ENCODE results near the gene IL4. TPM values are rescaled to one million over a fixed set of nuclear protein-coding genes. Genes with fewer than 3 reads are reported as not detected.

The IL4 gene
- total RNA-seq, 2 experiments from 2014 or later = not detected

GRCh38 chr5:132671000-132671399 is 2.8 kb upstream of the IL4 start:
- Histone ChIP-seq H3K9me3 (ENCODE audit: control insufficient read depth in 1 of 2, insufficient read depth in 1 of 2, low read length in 2 of 2) (peaks cover 0 to 3% of the 10 kb centered on the region in 2 experiments), H3K27ac (ENCODE audit: low read depth in 1 of 2, low read length in 2 of 2) (no peak overlapping the region), H3K4me3 (ENCODE audit: low read length) (no peak overlapping the region), H3K4me1 (ENCODE audit: insufficient read depth, low read length) (peaks cover 4% of the 10 kb centered on the region), H3K27me3 (ENCODE audit: control insufficient read depth in 1 of 2, insufficient read depth in 2 of 2, low read length in 2 of 2) (no peaks in the 10 kb centered on the region), H3K36me3 (ENCODE audit: insufficient read depth, low read length) (no peaks in the 10 kb centered on the region)
- Mint-ChIP-seq H3K9me3 (no peaks in the 10 kb centered on the region), H3K36me3 (ENCODE audit: low read depth) (no peaks in the 10 kb centered on the region), H3K4me1 (ENCODE audit: low read depth) (no peaks in the 10 kb centered on the region), H3K27me3 (no peaks in the 10 kb centered on the region), H3K4me3 (no peak overlapping the region), H3K27ac (no peak overlapping the region)
- no peak for TF ChIP-seq CTCF (IDR thresholded peaks at IDR 0.05)
- ATAC-seq (ENCODE audit: poor library complexity) (no peak), DNase-seq (no peak)
- ChIA-PET POLR2A (no interaction called here), CTCF (no interaction called here)
- intact Hi-C loops (cut with DNase I, micrococcal nuclease) = no loop called here

- Mint-ChIP-seq H3K4me3 (no peak overlapping the region), H3K36me3 (ENCODE audit: low read depth) (no peaks in the 10 kb centered on the region), H3K4me1 (ENCODE audit: low read depth) (no peaks in the 10 kb centered on the region), H3K27me3 (no peaks in the 10 kb centered on the region), H3K9me3 (no peaks in the 10 kb centered on the region), H3K27ac (no peak overlapping the region)
- peaks cover 0 to 3% of the 10 kb centered on the region in 2 experiments for H3K9me3 ChIP-seq (ENCODE audit: control insufficient read depth in 1 of 2, insufficient read depth in 1 of 2, low read length in 2 of 2)
- no peak overlapping the region for H3K4me3 ChIP-seq (ENCODE audit: low read length)
- ATAC-seq (ENCODE audit: poor library complexity) (no peak), DNase-seq (no peak)
- no peak for TF ChIP-seq CTCF (IDR thresholded peaks at IDR 0.05)
- no peak overlapping the region for H3K27ac ChIP-seq (ENCODE audit: low read depth in 1 of 2, low read length in 2 of 2)
- no peaks in the 10 kb centered on the region for H3K36me3 ChIP-seq (ENCODE audit: insufficient read depth, low read length)
- ChIA-PET CTCF (no interaction called here), POLR2A (interaction anchor here (1.4 kb wide), 1 partner anchor 74 kb away, joined by 4 read pairs; the partner anchor contains the start of gene CCNI2)
- H3K4me1 ChIP-seq (ENCODE audit: insufficient read depth, low read length) = peaks cover 4% of the 10 kb centered on the region
- intact Hi-C loops (cut with DNase I, micrococcal nuclease) = no loop called here
- no peaks in the 10 kb centered on the region for H3K27me3 ChIP-seq (ENCODE audit: control insufficient read depth in 1 of 2, insufficient read depth in 2 of 2, low read length in 2 of 2)
Measured at GRCh38 chr5:132673488-132673887, 301 bp upstream of the IL4 start.

- peak overlapping the region; percentile 2 for H3K4me3 ChIP-seq (ENCODE audit: low read length)
- H3K36me3 ChIP-seq (ENCODE audit: insufficient read depth, low read length) = no peaks in the 10 kb centered on the region
- Mint-ChIP-seq H3K27me3 (no peaks in the 10 kb centered on the region), H3K9me3 (no peaks in the 10 kb centered on the region), H3K36me3 (ENCODE audit: low read depth) (no peaks in the 10 kb centered on the region), H3K4me3 (no peak overlapping the region), H3K27ac (no peak overlapping the region), H3K4me1 (ENCODE audit: low read depth) (no peaks in the 10 kb centered on the region)
- no peak for TF ChIP-seq CTCF (IDR thresholded peaks at IDR 0.05)
- peaks cover 4% of the 10 kb centered on the region for H3K4me1 ChIP-seq (ENCODE audit: insufficient read depth, low read length)
- intact Hi-C loops (cut with DNase I, micrococcal nuclease) = no loop called here
- ATAC-seq (ENCODE audit: poor library complexity) (no peak), DNase-seq (no peak)
- H3K9me3 ChIP-seq (ENCODE audit: control insufficient read depth in 1 of 2, insufficient read depth in 1 of 2, low read length in 2 of 2) = peaks cover 0 to 3% of the 10 kb centered on the region in 2 experiments
- no peak overlapping the region for H3K27ac ChIP-seq (ENCODE audit: low read depth in 1 of 2, low read length in 2 of 2)
- H3K27me3 ChIP-seq (ENCODE audit: control insufficient read depth in 1 of 2, insufficient read depth in 2 of 2, low read length in 2 of 2) = no peaks in the 10 kb centered on the region
- CTCF ChIA-PET = no interaction called here
- POLR2A ChIA-PET = interaction anchor here (1.4 kb wide), 1 partner anchor 73 kb away, joined by 4 read pairs; the partner anchor contains the start of gene CCNI2
Measured at GRCh38 chr5:132674671-132675506, 1.1 kb downstream of the IL4 start.
